OCI-LY3 (cell line): ENCODE measurements around the gene ITGBL1.

ENCODE experiments used
- EZH2phosphoT487 ChIP-seq: fragments of 200-600 bp; shearing (Covaris generic); IDR thresholded peaks from 2 replicates; pipeline ENCODE4 v1.6.1; 2018; ENCODE audit warnings: antibody characterized with exemption, mixed run types, low read depth
- TF ChIP-seq, protein P1 (sequence below): fragments of 200-600, 300-600 bp; sonication (generic); IDR thresholded peaks from 2 replicates; pipeline ENCODE4 v1.5.1; 2014; ENCODE audit warnings: antibody characterized with exemption, low read length, low read depth

- TF ChIP-seq, protein P1, sequence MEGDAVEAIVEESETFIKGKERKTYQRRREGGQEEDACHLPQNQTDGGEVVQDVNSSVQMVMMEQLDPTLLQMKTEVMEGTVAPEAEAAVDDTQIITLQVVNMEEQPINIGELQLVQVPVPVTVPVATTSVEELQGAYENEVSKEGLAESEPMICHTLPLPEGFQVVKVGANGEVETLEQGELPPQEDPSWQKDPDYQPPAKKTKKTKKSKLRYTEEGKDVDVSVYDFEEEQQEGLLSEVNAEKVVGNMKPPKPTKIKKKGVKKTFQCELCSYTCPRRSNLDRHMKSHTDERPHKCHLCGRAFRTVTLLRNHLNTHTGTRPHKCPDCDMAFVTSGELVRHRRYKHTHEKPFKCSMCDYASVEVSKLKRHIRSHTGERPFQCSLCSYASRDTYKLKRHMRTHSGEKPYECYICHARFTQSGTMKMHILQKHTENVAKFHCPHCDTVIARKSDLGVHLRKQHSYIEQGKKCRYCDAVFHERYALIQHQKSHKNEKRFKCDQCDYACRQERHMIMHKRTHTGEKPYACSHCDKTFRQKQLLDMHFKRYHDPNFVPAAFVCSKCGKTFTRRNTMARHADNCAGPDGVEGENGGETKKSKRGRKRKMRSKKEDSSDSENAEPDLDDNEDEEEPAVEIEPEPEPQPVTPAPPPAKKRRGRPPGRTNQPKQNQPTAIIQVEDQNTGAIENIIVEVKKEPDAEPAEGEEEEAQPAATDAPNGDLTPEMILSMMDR, result no peak
- TF ChIP-seq EZH2phosphoT487, result no peak
Observed at GRCh38 chr13:101523154-101524131, 71.0 kb downstream of the ITGBL1 start.
